GM12801 (cell line): ENCODE data around the gene LRRC27.

Experiments used
- CTCF ChIP-seq: IDR thresholded peaks from one replicate; pipeline ENCODE4 v1.5.1; 2011; ENCODE audit warnings: control low read depth; ENCODE audit not compliant: insufficient read length; ENCODE audit errors: extremely low read depth

Gene LRRC27

GRCh38 chr10:132388891-132389432 lies 57.0 kb downstream of the LRRC27 start:
- no peak for TF ChIP-seq CTCF

- TF ChIP-seq CTCF: no peak
Observed at GRCh38 chr10:132389433-132390169, 57.6 kb downstream of the LRRC27 start.

- TF ChIP-seq CTCF: no peak
Observed at GRCh38 chr10:132390170-132390920, 58.4 kb downstream of the LRRC27 start.

GRCh38 chr10:132390921-132391675 lies 59.1 kb downstream of the LRRC27 start:
- no peak for TF ChIP-seq CTCF

- TF ChIP-seq CTCF: no peak
Observed at GRCh38 chr10:132391676-132392020, 59.7 kb downstream of the LRRC27 start.

- TF ChIP-seq CTCF: no peak
Observed at GRCh38 chr10:132392184-132392800, 60.3 kb downstream of the LRRC27 start.
